Thoracic aorta (tissue), 2 donors: ENCODE data around the gene CLK1. TPM values are rescaled to one million over a fixed set of nuclear protein-coding genes. Genes with fewer than 3 reads are reported as not detected.
"Not testable (repeated sequence)": the region's sequence is repeated elsewhere in the genome, so short reads cannot be mapped to it uniquely, and the experiment has no call there.

Experiments used
- ATAC-seq: fragments of 150-250 bp; one replicate; pipeline ENCODE4 v1.8.0; 2017; ENCODE audit warnings: low read depth; ENCODE audit not compliant: insufficient number of reproducible peaks, low FRiP score
- DNase-seq: peaks from one replicate; pipeline ENCODE4 v3.0.0-alpha.2; 2020; ENCODE audit warnings: low spot score
- H3K27ac ChIP-seq, 2 donors: fragments of 200-600 bp; sonication (generic); 1 replicate in 1 of 2; 2 replicates in 1 of 2; pipeline ENCODE4 v1.5.1; 2016; ENCODE audit warnings: mild to moderate bottlenecking in 2 of 2, moderate library complexity in 2 of 2
- H3K27me3 ChIP-seq: fragments of 200-600 bp; sonication (generic); replicated peaks from 2 replicates; pipeline ENCODE4 v1.6.0; 2016; ENCODE audit warnings: mild to moderate bottlenecking; ENCODE audit not compliant: insufficient read depth
- H3K36me3 ChIP-seq: fragments of 200-600 bp; sonication (generic); one replicate; pipeline ENCODE4 v1.5.1; 2016
- H3K4me1 ChIP-seq, 2 donors: fragments of 200-600 bp; sonication (generic); 1 replicate in 1 of 2; 2 replicates in 1 of 2; pipeline versions ENCODE4 v1.5.1 to v1.6.0; 2016; ENCODE audit warnings: low read depth in 2 of 2, mild to moderate bottlenecking in 1 of 2; ENCODE audit not compliant: control insufficient read depth in 1 of 2
- H3K4me3 ChIP-seq: fragments of 200-600 bp; sonication (generic); 2 replicates; pipeline ENCODE4 v1.5.1; 2016; ENCODE audit warnings: mild to moderate bottlenecking
- H3K9me3 ChIP-seq: fragments of 200-600 bp; sonication (generic); 2 replicates; pipeline ENCODE4 v1.5.1; 2016
- total RNA-seq, 2 donors: library from RNA; depleted of rRNA; stranded (reverse); fragments of >200 nt; gene quantifications; one replicate each; pipeline versions ENCODE4 v1.1.0 to v1.2.3, GENCODE V29; 2016
- TF ChIP-seq, protein P1 (sequence below): fragments of 200-600 bp; sonication (generic); IDR thresholded peaks from one replicate; pipeline ENCODE4 v1.5.1; 2019; ENCODE audit warnings: antibody characterized with exemption

The CLK1 gene
- total RNA-seq, 2 donors from 2014 or later = 99.5 to 194 TPM

DNA sequence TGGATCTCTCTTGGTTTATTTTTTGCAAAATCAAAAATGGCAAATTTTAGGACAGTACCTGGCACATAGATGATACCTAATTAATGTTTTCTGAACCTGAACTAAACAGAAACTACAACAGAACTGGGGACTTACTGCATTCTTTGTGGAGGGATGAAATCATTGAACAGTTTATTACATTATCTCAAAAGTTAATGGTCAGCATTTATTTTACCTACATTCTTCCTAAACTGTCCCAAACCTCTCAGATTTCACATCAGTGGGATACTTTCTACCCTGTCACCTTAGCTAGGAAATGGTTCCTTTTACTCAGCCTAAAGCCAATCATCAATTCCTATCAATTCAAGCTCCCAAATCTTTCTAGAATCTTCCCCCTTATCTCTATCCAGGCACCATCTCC is 35.0 kb upstream of the CLK1 start:
- no peaks in the 10 kb centered on the region for H3K4me1 ChIP-seq
- no peaks in the 10 kb centered on the region for H3K27me3 ChIP-seq
- H3K4me3 ChIP-seq = no peak overlapping the region
- H3K27ac ChIP-seq = no peak overlapping the region
- ATAC-seq (no peak), DNase-seq (no peak)
- peaks cover 33% of the 10 kb centered on the region for H3K36me3 ChIP-seq
- no peaks in the 10 kb centered on the region for H3K9me3 ChIP-seq
- TF ChIP-seq, protein P1, sequence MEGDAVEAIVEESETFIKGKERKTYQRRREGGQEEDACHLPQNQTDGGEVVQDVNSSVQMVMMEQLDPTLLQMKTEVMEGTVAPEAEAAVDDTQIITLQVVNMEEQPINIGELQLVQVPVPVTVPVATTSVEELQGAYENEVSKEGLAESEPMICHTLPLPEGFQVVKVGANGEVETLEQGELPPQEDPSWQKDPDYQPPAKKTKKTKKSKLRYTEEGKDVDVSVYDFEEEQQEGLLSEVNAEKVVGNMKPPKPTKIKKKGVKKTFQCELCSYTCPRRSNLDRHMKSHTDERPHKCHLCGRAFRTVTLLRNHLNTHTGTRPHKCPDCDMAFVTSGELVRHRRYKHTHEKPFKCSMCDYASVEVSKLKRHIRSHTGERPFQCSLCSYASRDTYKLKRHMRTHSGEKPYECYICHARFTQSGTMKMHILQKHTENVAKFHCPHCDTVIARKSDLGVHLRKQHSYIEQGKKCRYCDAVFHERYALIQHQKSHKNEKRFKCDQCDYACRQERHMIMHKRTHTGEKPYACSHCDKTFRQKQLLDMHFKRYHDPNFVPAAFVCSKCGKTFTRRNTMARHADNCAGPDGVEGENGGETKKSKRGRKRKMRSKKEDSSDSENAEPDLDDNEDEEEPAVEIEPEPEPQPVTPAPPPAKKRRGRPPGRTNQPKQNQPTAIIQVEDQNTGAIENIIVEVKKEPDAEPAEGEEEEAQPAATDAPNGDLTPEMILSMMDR = no peak

DNA sequence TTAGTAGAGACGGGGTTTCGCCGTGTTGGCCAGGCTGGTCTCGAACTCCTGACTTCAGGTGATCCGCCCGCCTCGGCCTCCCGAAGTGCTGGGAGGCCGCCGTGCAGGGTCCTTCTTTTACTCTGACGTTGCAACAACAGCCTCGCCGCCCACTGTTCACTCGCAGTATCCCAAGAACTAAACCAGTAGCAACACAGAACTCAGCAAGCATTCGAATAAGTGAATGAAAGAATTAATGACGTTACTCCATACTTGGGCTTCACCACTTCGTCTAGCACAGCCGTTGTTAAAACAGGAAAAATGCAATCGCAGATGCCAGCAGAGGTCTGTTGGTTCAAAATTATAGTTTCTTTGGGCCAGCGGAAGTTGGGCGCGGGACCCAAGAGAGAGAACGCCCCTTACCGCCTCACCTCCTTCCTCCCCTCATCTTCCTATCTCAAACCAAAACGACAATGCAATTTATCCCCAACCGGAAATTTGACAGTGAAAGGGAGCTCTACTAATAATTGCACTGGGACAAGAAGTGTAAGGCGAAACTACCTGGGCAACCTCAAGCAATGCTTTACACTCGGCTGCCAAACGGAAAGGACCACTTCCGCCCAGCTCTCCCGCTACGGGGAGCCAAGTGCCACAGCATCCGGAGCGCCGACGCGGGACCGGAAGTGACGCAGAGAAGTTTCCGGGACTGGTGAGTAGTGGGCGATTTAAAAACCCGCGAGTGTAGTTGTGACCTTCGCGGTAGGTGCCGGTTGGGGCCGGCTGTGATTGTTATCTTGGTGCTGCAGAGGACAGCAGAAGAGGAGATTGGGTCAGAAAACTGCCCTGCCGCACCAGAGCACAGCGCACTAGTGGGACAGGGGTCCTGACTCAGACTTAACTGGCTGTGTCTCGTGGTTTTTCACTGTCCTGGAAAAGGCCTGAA is 24.5 kb upstream of the CLK1 start, which contains the start of the genes NIF3L1 and PPIL3:
NIF3L1 (plus strand) TSS at position 668 of the 922 bp plus-strand sequence. CDS start 2,573 bp downstream, outside the sequence.
PPIL3 (minus strand) TSS at position 374 of the 922 bp plus-strand sequence. CDS start 1,462 bp downstream, outside the sequence.
- DNase-seq = peak; percentile 87
- TF ChIP-seq, protein P1 = no peak
- H3K27me3 ChIP-seq = no peaks in the 10 kb centered on the region
- peak; percentile 84 for ATAC-seq
- H3K4me1 ChIP-seq = peaks cover 0 to 29% of the 10 kb centered on the region in 2 donors
- peaks cover 2% of the 10 kb centered on the region for H3K36me3 ChIP-seq
- H3K4me3 ChIP-seq = peak within 1 kb of the TSS; percentile 83
- H3K27ac ChIP-seq = peak within 1 kb of the TSS; percentile 90 to 93
- H3K9me3 ChIP-seq = no peaks in the 10 kb centered on the region

DNA sequence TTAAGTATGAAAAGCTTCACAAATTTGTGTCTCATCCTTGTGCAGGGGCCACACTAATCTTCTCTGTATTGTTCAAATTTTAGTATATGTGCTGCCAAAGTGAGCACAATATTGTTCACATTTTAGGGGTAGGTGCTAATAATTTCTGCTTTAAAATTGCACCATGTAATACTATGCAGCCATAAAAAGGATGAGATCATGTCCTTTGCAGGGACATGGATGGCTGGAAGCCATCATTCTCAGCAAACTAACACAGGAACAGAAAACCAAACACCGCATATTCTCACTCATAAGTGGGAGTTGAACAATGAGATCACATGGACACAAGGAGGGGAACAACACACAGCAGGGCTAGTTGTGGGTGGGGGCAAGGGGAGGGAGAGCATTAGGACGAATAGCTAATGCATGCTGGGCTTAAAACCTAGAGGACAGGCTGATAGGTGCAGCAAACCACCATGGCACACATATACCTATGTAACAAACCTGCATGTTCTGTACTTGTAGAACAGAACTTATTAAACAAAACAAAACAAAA is 17.3 kb upstream of the CLK1 start:
- H3K9me3 ChIP-seq, H3K4me3 ChIP-seq, H3K27ac ChIP-seq, H3K27me3 ChIP-seq, H3K4me1 ChIP-seq, DNase-seq, ATAC-seq: not testable (repeated sequence)
- peaks cover 33% of the 10 kb centered on the region for H3K36me3 ChIP-seq

DNA sequence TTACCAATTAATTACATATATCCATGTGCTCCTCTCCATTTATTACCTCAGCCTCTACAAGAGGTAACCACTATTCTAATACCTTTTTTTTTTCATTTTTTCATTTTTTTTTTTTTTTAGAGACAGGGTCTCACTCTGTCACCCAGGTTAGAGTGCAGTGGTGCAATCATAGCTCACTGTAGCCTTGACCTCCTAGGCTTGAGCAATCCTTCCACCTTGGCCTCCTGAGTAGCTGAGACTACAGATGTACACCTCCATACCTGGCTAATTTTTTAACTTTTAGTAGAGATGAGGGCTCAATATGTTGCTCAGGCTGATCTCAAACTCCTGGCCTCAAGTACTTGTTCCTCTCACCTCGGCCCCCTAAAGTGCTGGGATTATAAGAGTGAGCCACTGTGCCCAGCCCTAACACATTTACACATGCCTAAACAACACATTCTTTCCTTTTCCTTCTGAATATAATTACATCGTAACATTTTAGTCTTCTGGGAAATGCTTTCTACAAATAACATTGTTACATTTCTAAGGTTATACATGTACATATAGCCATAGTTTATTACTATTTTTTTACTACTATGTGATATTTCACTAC is 13.9 kb upstream of the CLK1 start:
- TF ChIP-seq, protein P1 = no peak
- DNase-seq (no peak), ATAC-seq (no peak)
- H3K36me3 ChIP-seq = peaks cover 35% of the 10 kb centered on the region
- H3K27me3 ChIP-seq = no peaks in the 10 kb centered on the region
- H3K27ac ChIP-seq = no peak overlapping the region
- no peaks in the 10 kb centered on the region for H3K9me3 ChIP-seq
- no peak overlapping the region for H3K4me3 ChIP-seq
- no peaks in the 10 kb centered on the region for H3K4me1 ChIP-seq

DNA sequence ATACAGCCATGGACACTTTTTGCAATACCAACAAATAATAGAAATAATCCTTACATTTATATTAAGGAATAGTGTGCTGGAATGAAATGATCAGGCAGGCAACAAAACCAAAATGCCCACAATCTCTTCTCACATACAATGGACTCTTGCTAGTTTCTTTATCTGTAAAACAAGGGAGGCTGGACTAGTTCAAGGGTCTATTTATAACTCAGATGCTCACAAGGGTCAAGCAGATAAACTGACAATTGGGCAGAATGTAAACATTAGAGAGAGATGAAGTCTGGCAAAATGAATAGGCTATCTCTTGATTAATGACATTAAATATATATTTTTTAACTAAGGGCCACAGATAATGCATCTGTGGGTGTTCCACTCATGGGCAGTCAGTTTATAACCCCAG is 13.0 kb upstream of the CLK1 start:
- Histone ChIP-seq H3K27me3 (no peaks in the 10 kb centered on the region), H3K4me3 (no peak overlapping the region), H3K36me3 (peaks cover 35% of the 10 kb centered on the region), H3K9me3 (no peaks in the 10 kb centered on the region), H3K27ac (no peak overlapping the region), H3K4me1 (no peaks in the 10 kb centered on the region)
- TF ChIP-seq, protein P1 = no peak
- no peak for ATAC-seq
- no peak for DNase-seq
